HG03280 (cell line): ENCODE data around the gene GPX3.

Experiments
- ATAC-seq: cut with Tn5 transposase; IDR thresholded peaks from one replicate; pipeline ENCODE4 v1.9.1; 2021; ENCODE audit warnings: mild to moderate bottlenecking, moderate library complexity; ENCODE audit not compliant: unreplicated experiment

The GPX3 gene

DNA sequence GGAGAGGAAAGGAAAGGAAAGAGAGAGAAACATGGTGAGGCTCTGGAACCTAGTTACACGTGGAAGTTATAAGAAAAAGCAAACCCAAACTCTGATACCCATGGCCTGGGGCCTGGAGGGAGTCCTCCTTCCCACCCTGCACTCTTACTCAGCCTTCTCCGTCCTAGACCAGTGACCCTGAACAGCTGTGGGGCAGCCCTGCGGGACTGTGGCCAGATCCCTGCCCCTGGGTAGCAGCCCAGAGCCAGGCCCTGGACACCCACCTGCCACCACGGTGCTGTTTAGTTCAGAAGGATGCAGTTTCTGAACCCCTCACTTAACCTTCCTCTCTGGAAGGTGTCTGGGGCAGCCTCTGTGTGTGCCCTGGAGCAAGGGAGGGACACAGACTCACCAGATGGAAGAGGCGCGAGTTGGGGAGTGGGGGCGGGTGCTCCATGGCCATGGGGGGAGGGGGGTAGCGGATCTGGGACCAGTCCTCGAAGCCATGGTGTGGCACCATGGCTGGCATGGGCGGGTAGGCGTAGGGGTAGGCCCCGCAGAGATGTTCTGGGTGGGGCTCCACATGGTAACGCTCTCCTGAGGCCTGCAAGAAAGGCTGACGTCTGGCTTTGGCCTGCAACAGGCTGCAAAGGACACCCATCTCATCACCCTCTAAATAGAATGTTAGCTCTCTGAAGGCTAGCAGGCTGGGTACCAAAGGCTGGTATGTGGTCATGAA is 13.0 kb downstream of the GPX3 start:
- ATAC-seq = no peak

DNA sequence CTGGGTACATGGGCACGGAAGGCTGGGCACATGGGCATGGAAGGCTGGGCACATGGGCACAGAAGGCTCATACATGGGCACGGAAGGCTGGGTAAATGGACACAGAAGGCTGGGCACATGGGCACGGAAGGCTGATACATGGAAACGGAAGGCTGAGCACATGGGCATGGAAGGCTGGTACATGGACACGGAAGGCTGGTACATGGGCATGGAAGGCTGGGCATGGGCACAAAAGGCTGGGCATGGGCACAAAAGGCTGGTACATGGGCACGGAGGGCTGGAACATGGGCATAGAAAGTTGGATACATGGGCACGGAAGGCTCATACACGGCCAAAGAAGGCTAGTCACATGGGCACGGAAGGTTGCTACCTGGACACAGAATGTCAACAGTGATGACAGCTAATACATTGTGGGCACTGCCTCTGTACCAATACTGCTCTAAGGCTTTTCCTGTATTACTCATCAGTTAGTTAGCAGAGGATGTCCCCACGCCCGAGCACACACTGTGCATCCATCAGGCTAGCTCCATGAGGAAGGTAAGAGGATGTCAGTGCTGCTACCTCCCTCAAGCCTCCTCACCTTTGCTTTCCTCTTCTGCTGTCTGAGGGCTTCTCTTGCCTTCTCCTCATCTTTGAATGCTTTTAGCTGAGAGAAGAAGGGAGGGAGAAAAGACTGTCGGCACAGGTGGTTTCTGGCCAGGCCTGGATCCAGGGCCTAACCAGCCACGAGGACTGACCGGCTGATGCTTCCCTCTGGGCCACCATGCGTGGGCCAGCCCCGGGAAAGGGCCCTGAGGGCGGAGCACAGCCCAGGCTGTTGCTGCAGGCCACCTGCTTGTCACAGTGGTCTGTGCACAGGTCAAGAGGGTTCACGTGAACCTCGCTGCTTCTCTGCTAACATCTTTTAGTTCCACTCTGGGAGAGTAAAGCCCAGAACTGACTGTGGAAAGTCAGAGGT is 14.3 kb downstream of the GPX3 start:
- ATAC-seq = no peak

DNA sequence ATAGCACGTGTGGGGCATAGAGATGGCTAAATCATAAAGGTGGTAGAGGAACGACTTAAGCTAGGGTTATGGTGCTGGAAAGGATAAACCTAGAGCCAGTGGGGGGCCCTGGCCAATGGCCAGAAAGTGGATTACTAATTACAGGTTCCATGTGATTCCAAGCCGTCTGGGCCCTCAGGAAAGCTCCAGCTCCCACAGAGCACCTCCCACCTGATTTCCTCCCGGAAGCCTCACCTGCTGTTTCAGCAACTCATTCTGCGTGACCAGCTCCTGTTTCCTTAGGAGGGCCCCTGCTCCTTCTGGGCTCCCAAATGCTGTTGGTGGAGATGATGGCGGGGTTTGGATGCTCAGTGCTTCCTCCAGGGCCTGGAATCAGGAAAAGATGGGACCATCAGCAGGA is 16.2 kb downstream of the GPX3 start:
- ATAC-seq = no peak

DNA sequence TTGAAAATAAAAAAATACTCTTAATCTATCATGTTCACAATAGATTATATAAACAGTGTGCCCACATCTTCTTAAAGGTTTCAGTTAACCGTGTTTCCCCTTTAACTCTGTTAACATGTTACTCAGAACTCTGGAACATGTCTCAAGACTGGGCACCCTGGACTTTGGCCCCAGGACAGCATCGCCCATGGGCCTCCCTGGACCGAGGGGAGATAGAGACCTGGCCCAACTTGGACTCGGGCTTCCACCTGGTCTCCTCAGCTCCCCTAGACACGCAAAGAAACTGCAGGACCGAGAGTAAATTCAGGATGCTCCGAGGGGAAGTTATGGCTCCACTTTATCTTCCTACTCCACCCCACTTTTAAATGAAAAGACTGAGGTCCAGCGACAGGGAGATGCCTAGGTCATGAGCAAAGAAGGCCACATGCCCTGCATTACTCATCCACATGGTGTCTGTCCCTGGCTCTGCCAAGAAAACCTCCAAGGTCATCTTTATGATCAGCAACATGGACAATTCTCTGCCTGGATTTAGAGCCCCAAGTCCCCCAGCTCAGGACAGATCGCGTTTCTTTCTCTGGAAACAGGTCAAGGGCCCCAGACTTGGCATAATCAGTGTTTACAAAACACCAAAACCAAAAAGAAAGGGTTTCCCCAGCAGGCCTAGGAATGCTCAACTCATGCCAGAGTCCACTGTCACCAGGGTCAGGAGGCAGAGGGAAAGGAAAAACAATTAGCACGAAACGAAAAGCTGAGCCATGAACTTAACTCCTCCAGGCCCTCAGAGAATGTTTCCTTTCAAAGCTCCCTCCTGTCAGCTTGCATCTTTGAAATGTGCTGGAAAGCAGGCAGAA is 17.4 kb downstream of the GPX3 start:
- no peak for ATAC-seq

DNA sequence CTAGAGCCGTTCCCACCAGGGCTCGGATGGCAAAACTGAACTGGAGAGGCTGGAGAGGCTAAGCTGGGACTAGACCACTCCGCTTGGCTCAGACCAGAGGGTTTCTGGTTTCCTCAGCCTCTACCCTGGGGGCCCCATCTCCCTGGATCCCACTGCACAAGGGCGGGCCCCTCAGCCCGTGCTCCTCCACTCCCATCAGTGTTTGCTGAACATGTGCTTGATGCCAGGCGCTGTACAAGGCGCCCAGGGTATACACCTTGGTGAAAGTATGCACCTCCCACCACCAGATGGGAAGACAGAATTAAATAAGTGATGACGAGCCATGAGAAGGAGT is 18.0 kb downstream of the GPX3 start:
- no peak for ATAC-seq

DNA sequence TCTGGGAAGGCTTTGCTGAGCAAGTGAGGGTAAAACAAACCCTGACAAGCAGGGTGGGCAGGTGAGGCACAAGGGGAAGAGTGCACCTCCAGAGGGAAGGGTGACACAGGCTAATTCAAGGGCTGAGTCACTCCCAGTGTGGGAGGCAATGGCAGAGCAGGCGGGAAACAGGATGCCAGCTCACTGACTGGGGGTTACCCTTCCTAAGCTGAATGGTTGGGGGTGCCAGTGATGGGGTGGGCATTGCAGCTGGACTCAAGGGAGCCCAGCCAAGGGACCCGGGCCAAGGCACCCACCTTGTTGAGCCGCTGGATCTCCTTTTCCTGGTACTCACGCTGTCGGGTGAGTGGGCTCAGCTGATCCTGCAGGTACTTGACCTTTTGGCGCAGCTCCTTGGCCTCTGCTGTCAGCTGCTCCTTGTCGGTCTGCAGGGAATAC is 18.4 kb downstream of the GPX3 start:
- ATAC-seq = no peak

DNA sequence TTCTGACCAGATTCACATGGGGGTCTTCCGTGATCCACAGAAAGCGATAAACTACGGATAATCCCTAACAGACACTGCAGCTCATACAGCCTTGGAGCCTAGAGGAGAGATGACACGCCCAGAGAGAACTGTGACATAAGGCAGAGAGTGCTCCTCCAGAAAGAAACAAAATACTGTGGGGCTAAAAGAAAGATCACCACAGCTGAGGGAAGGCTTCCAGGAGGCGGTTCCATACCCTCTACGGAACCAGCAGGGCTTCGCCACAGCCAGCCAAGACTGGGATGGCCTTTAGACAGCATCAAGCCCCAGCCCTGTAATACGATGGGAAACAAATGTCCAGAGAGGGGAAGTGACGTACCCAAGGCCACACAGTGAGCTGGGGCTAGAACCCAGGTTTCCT is 19.3 kb downstream of the GPX3 start:
- no peak for ATAC-seq

DNA sequence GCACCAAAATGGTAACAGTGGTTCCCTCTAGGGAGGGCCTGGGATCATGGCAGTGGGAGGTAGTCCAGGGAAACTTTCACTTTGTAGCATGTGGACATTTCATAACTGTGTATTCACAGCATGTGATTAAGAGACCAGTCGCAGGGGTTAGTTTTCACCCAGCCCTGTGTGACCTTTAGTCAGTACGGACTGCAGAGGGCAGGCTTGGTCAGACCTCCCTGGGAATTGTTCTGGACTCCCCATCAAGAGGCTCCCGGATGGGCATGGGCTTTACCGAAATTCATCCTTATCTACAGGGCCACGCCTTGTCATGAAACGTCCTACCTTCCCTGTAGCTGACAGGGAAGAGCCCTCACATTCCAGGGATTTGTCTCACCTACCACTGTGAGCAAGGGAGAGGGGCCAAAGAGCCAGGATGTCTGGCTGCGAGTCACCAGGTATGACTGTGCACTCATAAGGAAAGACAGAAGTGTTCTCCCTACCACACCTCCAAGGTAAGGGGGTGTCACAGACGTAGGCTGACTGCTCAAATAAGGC is 19.9 kb downstream of the GPX3 start:
- no peak for ATAC-seq

DNA sequence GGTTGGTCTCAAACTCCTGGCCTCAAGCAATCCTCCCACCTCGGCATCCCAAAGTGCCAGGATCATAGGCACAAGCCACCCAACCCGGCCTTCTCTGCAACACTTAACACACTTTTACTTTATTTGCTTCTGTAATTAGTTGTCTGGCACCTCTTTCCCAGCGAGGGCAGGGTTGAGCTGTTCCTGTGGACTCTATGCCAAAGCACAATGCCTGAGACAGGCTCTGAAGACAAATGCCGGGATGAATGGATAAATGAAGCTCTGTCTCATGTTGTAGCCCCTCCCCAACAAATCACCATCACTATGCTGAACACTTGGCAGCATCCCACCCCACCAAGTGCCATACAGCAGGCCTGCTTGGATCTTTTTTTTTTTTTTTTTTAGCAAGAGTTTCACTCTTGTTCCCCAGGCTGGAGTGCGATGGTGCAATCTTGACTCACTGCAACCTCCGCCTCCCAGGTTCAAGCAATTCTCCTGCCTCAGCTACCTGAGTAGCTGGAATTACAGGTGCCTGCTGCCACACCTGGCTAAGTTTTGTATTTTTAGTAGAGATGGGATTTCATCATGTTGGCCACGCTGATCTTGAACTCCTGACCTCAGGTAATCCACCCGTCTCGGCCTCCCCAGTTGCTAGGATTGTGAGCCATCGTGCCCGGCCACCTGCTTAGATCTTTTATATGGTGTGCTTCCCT is 21.3 kb downstream of the GPX3 start:
- ATAC-seq = no peak

DNA sequence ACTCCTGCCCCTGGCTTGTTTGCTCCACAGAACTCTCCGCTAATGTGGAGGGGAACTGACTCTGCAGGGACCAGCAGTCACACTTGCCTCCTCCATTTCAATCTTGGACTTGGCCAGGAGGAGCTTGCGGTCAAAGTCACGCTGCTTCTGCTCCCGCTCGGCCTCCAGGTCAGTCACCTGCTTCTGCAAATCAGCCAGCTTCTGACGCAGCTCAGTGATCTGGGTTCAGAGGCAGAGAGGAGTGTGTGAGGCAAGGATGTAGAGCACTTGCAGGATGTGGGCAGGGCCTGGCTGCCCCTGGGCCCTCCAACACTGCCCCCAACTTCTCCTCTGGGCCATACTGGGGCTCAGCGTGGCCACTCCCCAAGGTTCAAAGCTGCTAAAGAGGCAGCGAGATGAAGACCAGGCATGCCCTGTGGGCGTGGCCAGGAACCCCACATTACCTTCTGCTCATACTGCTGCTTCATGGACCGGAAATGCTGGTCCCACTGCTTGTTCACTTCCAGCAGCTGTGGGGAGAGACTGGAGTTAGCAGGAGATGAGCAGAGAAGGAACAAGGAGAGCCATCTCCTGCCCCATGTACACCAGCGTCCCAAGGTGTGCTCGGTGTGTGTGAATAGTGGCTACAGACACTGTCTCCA is 22.2 kb downstream of the GPX3 start:
- no peak for ATAC-seq

DNA sequence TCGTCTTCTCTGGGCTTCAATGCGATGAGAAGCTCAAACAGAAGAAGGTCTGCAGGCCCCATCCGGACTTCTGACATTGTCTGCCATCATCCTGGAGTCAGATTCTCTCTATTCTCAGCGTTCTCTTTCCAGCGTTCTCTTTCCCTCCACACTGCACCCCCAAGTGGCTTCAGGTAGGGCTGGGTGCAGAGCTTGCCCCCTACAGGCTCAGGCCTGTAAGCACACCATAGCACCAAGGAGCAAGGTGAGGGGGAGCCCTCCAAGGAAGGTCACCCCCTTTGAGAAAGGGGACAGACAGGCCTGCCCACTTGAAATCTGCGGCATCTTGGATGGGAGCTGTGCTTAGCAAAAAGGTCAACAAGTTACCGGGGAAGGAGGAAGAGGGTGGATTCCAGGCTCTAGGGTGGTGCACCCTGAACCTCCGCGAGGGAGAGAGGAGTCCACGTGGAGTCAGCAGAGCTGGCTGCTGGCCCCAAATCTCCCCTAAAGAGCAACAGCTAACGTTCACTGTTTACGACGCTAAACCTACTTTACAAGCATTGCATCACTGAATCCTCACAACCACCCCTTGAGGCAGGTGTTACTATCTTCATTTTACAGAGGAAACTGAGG is 27.5 kb downstream of the GPX3 start:
- peak; percentile 47 for ATAC-seq

DNA sequence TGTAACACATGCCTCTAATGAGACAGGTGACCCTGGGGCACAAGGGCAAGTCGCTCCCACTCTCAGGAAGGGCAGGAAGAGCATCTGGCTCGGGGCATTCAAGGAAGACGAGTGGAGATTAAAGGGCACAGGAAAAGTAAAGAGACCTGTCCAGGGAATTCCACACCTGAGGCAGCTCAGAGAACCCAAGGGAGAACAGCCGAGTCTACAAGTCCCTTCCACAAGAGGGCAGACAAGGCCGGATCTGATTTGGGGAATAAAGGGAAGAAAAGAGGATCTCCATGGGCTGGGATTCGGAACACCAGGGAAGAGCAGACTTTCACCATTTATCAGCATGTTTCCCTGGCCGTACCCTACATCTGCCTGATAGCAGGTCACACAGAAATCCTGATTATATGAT is 28.1 kb downstream of the GPX3 start:
- no peak for ATAC-seq

DNA sequence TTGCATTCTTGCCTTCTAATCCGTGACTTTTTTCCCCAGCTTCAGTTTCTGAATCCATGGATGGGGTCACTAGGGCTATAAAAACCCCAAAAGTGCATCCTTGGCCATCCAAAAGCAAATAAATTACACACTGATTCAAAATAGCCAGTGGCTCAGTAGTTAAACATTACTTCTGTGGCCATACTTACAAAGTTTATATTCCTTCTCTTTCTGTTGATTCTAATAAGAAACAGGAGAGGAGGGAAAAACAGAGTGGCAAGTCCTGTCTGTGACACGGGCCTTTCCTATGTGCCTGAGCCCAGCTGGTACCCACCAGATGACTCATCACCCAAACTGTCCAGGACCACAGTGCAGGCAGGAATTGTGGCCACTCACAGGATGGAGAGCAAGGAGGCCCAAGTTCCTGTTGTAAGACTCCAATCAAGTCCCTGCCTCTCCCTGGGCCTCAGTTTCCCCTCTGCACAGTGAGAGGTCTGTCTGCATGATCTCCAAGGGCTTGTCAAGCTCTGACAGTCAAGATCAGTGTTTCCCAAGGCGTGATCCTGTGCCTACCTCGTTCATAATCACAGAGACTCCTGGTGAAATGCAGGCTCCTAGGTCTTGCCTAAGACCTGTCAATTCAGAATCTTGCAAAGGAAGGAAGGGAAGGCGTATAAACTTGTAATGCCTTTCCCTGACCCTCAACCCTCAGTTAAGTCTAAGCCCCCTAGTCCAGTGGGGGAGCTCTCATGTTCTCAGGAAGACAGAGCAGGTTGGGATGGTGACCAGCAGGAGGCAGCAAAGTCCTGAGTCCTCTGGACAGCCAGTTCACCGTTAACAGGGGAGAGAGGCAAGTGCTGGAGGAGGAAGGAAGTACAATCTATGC is 30.9 kb downstream of the GPX3 start:
- ATAC-seq = peak; percentile 77

DNA sequence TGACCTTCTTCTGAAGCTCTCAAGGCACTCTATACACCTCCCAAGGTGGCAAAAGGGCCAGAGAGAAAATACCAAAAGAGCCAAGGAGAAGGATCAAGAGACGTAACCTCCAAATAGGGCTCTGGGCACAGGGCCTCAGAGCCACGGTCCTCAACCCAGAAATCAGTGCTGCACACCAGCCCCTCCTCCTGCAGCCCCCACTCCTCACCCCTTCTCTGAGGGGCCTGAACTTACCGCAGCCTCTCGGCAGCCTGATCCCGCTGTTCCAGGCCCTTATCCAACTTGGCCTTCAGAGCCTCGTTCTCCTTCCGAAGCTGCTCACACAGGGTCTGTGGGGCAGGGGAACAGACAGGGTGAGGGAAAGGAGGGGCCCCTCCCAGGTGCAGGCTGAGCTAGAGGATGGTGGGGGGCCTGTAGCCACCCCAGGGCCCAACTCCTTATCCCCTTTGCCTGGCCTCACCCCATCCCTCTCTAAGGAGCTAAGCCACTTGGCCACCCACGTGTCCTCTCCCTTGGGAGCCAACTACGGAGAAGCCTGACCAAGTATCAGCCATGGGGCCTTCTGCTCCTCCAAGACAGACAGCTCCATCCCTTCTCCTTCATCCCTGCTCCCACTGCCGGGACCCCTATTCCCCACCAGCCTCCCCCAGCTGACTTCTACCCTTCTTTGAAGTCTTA is 31.7 kb downstream of the GPX3 start:
- no peak for ATAC-seq

DNA sequence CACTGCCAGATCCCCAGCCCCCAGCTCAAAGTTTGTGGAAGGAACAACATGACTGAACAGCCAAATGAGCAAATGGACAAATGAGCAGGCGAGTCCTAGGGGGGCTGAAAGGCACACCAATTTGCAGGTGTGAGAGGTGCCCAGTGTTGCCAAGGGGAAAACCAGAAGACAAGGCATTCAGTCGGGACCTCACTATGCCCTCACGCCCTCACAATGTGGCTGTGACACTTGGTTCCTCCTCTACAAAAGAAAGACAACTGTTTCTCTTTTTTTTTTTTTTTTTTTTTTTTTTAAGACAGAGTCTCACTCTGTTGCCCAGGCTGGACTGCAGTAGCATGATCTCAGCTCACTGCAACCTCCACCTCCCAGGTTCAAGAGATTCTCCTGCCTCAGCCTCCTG is 32.4 kb downstream of the GPX3 start:
- ATAC-seq = no peak

DNA sequence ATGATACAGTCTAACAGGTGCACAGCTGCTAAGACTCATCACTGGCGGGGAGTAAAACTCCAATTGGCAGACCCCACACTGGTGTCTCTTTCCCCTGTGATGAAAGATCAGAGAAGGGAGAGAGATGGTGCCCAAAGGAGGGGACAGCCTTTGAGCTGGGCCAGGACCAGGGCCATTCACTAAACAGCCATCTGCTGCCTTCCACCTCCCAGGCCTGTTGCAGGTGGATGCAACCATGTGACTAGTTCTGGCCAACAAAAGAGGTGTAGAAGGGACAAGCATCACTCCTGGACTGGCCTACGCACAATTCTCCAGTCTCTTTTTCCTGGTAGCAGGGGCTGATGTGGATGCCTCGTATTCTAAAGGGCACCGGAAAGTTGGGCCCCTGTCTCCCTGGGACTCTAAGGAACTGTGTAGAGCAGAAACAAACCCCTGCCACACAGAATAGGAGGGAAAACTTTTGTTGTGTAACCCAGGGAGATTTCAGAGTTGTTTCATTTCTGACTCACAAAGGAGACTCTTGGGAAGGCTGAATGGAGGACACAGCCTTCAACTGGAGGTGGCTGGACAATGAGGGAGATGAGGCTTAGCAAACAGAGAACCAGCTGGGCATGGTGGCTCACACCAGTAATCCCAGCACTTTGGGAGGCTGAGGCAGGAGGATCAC is 33.5 kb downstream of the GPX3 start:
- no peak for ATAC-seq

DNA sequence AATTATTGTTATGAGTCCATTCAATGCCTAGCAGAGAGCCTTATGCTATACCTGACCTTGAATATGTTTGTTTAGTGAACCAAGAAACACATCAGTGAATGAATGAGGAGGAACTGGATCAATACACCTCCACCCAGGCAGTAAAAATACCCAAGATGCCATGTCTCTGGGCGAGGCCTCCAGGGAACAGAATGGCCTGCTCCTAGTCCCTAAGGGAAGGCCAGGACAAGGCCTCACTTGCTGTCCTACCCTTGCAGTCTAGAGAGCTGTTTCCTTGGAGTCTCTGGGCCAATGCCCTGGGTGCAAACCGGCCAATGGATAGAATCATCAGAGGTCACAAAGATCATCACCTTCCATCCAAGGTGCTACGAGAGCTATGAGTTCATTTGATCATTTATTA is 34.3 kb downstream of the GPX3 start:
- ATAC-seq = no peak

DNA sequence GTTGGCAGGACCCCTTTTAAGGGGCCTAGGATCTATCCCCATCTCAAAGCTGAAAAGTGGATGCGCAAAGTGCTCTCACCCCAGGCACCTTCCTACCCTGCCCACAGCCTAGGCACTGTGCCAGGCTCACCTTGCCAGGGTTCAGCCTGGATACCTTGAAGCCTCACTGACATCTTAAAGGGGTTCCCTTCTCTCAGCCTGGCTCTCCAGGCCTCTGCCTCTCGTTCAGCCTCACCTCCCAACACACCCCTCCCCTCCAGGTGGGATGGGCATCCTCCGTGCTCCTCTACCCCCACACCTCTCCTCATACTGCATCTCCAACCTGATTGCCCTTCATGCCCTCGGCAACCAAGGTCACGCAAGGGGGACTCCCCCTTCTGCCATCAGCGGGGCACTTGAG is 34.9 kb downstream of the GPX3 start:
- ATAC-seq = no peak
